Measurements from ENCODE around the gene DIS3L2.
A peak's percentile ranks its signal among the peaks of the same experiment; 100 is the strongest.

The DIS3L2 gene

DNA sequence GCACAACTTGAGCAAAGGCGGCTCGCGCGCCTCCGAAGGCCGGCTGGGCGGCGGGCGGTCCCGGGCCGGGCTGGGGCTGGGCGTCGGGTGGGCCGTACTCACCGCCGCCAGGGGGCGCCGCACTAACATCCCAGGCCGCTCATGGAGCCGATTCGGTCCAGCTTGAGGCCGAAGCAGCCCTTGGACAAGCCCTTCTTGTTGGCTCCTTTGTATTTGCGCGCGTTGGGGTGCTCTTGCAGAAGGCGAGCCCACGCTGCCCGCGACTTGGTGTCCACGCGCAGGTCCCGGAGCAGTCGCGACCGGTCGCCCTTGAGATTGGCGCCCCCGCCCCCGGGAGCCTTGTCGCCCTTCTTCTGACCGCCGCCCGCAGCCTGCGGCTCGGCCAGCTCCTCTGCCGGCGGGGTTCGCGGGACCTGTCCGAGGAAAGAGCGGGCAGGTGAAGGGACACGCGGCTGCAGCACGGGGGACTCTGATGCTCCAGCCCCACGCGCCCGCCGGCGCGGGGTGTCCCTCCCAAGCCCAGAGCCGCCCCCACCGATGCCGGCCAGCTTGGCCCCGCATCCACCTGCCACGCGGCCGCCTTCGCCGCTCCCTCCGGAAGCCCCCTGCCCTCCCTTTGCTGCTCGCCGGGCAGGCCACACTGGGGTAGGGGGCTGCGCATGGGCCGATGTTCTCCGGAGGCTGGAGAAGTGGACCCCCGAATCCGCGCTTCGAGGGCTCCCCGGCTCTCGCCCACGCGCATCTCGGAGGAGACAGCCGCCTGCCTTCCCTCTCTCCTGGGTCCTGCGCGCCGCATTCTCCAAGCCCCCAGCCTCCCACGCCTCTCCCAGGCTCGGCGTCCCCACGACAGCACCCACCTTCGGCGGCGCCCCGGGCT is 36.0 kb upstream of the DIS3L2 start:
- peak; percentile 93 for DNase-seq (ENCODE audit: low read depth)
- peak overlapping the region; percentile 46 for H3K4me3 ChIP-seq (ENCODE audit: low read depth, low read length)
- TF ChIP-seq CTCF (conservative IDR thresholded peaks at IDR 0.05; ENCODE audit: low read depth, low read length) = peak; percentile 69

- peak; percentile 47 for DNase-seq (ENCODE audit: low read depth)
- TF ChIP-seq CTCF (conservative IDR thresholded peaks at IDR 0.05; ENCODE audit: low read depth, low read length) = peak; percentile 25
- H3K4me3 ChIP-seq (ENCODE audit: low read depth, low read length) = peak within 1 kb of the TSS; percentile 46
Observed at GRCh38 chr2:231926180-231926741, 35.3 kb upstream of the DIS3L2 start, which contains the start of gene NPPC. Gene NPPC, minus strand, starts transcription at chr2:231926396. Its CDS starts 147 bp downstream, at chr2:231926249.

- no peak overlapping the region for H3K4me3 ChIP-seq (ENCODE audit: low read depth, low read length)
- TF ChIP-seq CTCF (conservative IDR thresholded peaks at IDR 0.05; ENCODE audit: low read depth, low read length) = no peak
- DNase-seq (ENCODE audit: low read depth) = peak; percentile 11
Observed at GRCh38 chr2:231926761-231927565, 34.5 kb upstream of the DIS3L2 start.

DNA sequence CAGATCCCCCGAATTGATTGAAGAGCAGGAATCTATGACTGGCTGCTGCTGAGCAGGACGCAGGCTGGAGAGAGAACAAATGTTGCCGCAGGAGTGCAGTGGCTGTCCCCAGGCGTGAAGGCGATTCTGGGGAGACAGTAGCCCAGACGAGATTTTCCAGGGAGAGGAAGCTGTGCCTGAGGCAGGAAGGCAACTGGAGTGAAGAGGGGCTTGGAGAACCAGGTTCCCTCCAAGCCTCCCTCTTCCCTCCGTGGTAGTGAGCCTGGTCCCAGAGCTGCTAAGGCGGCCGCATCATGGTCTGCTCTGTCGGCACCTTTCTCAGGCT is 34.0 kb upstream of the DIS3L2 start:
- H3K4me3 ChIP-seq (ENCODE audit: low read depth, low read length) = no peak overlapping the region
- no peak for TF ChIP-seq CTCF (conservative IDR thresholded peaks at IDR 0.05; ENCODE audit: low read depth, low read length)
- no peak for DNase-seq (ENCODE audit: low read depth)

- DNase-seq (ENCODE audit: low read depth) = peak; percentile 13
- TF ChIP-seq CTCF (conservative IDR thresholded peaks at IDR 0.05; ENCODE audit: low read depth, low read length) = peak; percentile 46
- H3K4me3 ChIP-seq (ENCODE audit: low read depth, low read length) = no peak overlapping the region
Observed at GRCh38 chr2:231928481-231928880, 33.0 kb upstream of the DIS3L2 start.

- no peak overlapping the region for H3K4me3 ChIP-seq (ENCODE audit: low read depth, low read length)
- no peak for TF ChIP-seq CTCF (conservative IDR thresholded peaks at IDR 0.05; ENCODE audit: low read depth, low read length)
- DNase-seq (ENCODE audit: low read depth) = no peak
Observed at GRCh38 chr2:231928901-231929725, 32.4 kb upstream of the DIS3L2 start.

Data from choroid plexus epithelial cell (primary cell).